OCI-LY7 (cell line): Measurements from ENCODE around the gene NCKAP5. TPM values are rescaled to one million over a fixed set of nuclear protein-coding genes. Genes with fewer than 3 reads are reported as not detected.

Experiments used
- BruUV-seq: library from RNA; stranded (reverse); fragments of 400-500 nt; replicated peaks from 2 replicates; lab custom pipeline; 2021; lab: Mats Ljungman, UMichigan
- CTCF ChIA-PET: fragments of 300-600 bp; sonication (Branson Sonifier 250); formaldehyde crosslinking; loops from one replicate; lab custom pipeline; 2022; ENCODE audit warnings: antibody characterized with exemption; ENCODE audit not compliant: unreplicated experiment; lab: Charles Lee
- POLR2A ChIA-PET: fragments of 300-600 bp; sonication (Branson Sonifier 250); formaldehyde crosslinking; loops from one replicate; lab custom pipeline; 2022; ENCODE audit warnings: antibody characterized with exemption; lab: Charles Lee
- DNase-seq: peaks from one replicate; pipeline ENCODE4 v3.0.0-alpha.2; 2015; ENCODE audit warnings: low spot score
- H2AFZ ChIP-seq: fragments of 200-600 bp; sonication (generic), shearing (Covaris generic); 2 replicates; pipeline ENCODE4 v1.6.1; 2014; ENCODE audit warnings: mild to moderate bottlenecking, antibody characterized with exemption, low read length, moderate library complexity
- H3K27ac ChIP-seq: fragments of 200-600 bp; sonication (generic); 2 replicates; pipeline ENCODE4 v1.5.1; 2014; ENCODE audit warnings: mixed run types, low read depth, mild to moderate bottlenecking, moderate library complexity, low read length, inconsistent platforms; ENCODE audit not compliant: poor library complexity, severe bottlenecking
- H3K36me3 ChIP-seq: fragments of 200-600 bp; sonication (generic); 2 replicates; pipeline ENCODE4 v1.6.1; 2014; ENCODE audit warnings: mild to moderate bottlenecking, antibody characterized with exemption, low read length, moderate library complexity, mixed read lengths; ENCODE audit not compliant: insufficient read depth
- H3K4me1 ChIP-seq: fragments of 200-600 bp; sonication (generic); 2 replicates; pipeline ENCODE4 v1.5.1; 2014; ENCODE audit warnings: mild to moderate bottlenecking, low read length; ENCODE audit not compliant: insufficient read depth, poor library complexity, severe bottlenecking
- H3K4me2 ChIP-seq: fragments of 200-600 bp; sonication (generic); 2 replicates; pipeline ENCODE4 v1.6.1; 2014; ENCODE audit warnings: mild to moderate bottlenecking, low read length
- H3K4me3 ChIP-seq: fragments of 200-600 bp; sonication (generic); 2 replicates; pipeline ENCODE4 v1.5.1; 2014; ENCODE audit warnings: mild to moderate bottlenecking, low read depth, low read length; ENCODE audit not compliant: poor library complexity, severe bottlenecking
- H3K79me2 ChIP-seq: fragments of 200-600 bp; sonication (generic); 2 replicates; pipeline ENCODE4 v1.6.1; 2016; ENCODE audit warnings: low read depth, mild to moderate bottlenecking, low read length, moderate library complexity, mixed read lengths; ENCODE audit not compliant: insufficient read depth
- H3K9me2 ChIP-seq: fragments of 200-600 bp; sonication (generic); 2 replicates; pipeline ENCODE4 v1.6.1; 2016; ENCODE audit warnings: mild to moderate bottlenecking, low read length, mixed read lengths; ENCODE audit not compliant: insufficient read depth
- H3K9me3 ChIP-seq: fragments of 200-600 bp; sonication (generic); 2 replicates; pipeline ENCODE4 v1.6.1; 2014; ENCODE audit warnings: mild to moderate bottlenecking, mixed run types, low read length, mixed read lengths
- H4K20me1 ChIP-seq: fragments of 200-600 bp; sonication (generic); 2 replicates; pipeline ENCODE4 v1.6.1; 2014; ENCODE audit warnings: mild to moderate bottlenecking, antibody characterized with exemption, low read length, moderate library complexity, mixed read lengths; ENCODE audit not compliant: insufficient read depth
- CTCF ChIP-seq: fragments of 200-600 bp; sonication (generic); conservative IDR thresholded peaks from 2 replicates; pipeline ENCODE4 v1.5.1; 2014; ENCODE audit warnings: mild to moderate bottlenecking, antibody characterized with exemption, low read length, moderate library complexity, mixed read lengths
- EZH2phosphoT487 ChIP-seq: fragments of 200-600 bp; sonication (generic); IDR thresholded peaks from 2 replicates; pipeline ENCODE4 v1.6.1; 2018; ENCODE audit warnings: low read depth, borderline replicate concordance, mild to moderate bottlenecking, mixed run types, antibody characterized with exemption, low read length, moderate library complexity, mixed read lengths
- intact Hi-C: fragments of 100-400 bp; cut with micrococcal nuclease; formaldehyde crosslinking; loops from one replicate; pipeline ENCODE4 v1.10.0; 2022; ENCODE audit not compliant: unreplicated experiment
- total RNA-seq, 2 experiments: library from RNA; depleted of rRNA in 1 of 2; stranded (reverse); fragments of >200 nt in 1 of 2; shearing (Covaris generic) in 1 of 2; gene quantifications; 2 replicates each; pipeline ENCODE4 v1.2.3, GENCODE V29; 2014 to 2022

Gene NCKAP5
- total RNA-seq, 2 experiments from 2014 or later = not detected

- no peaks in the 10 kb centered on the region for H4K20me1 ChIP-seq
- H2AFZ ChIP-seq = no peak overlapping the region
- H3K4me3 ChIP-seq = no peak overlapping the region
- no peak overlapping the region for H3K4me2 ChIP-seq
- H3K36me3 ChIP-seq = no peaks in the 10 kb centered on the region
- H3K9me3 ChIP-seq = no peaks in the 10 kb centered on the region
- ChIA-PET POLR2A (no interaction called here), CTCF (no interaction called here)
- no peaks in the 10 kb centered on the region for H3K79me2 ChIP-seq
- no peak for DNase-seq
- H3K9me2 ChIP-seq = no peaks in the 10 kb centered on the region
- H3K4me1 ChIP-seq = no peaks in the 10 kb centered on the region
- H3K27ac ChIP-seq = no peak overlapping the region
- intact Hi-C loops = no loop called here
- BruUV-seq = no TSS peak
- no peak for TF ChIP-seq EZH2phosphoT487
- no peak for TF ChIP-seq CTCF
These were observed 656.2 kb downstream of the NCKAP5 start for GRCh38 chr2:132911726-132912724.

DNA sequence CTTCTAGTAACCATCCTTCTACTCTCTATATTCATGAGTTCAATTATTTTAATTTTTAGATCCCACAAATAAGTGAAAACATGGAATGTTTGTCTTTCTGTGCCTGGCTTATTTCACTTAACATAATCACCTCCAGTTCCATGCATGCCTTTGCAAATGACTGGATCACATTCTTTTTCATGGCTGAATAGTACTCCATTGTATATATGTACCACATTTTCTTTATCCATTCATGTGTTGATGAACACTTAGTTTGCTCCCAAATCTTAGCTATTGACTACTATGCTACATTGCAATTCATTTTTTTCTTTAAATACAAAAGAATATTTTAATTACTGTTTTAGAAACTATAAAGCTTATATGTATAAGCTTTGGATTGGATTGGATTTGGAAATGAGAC, 657.8 kb downstream of the NCKAP5 start:
- no peak overlapping the region for H2AFZ ChIP-seq
- H3K4me3 ChIP-seq = no peak overlapping the region
- intact Hi-C loops = no loop called here
- ChIA-PET POLR2A (no interaction called here), CTCF (no interaction called here)
- no peaks in the 10 kb centered on the region for H3K36me3 ChIP-seq
- H3K4me2 ChIP-seq = no peak overlapping the region
- H3K27ac ChIP-seq = no peak overlapping the region
- DNase-seq = no peak
- no peaks in the 10 kb centered on the region for H3K9me2 ChIP-seq
- BruUV-seq = no TSS peak
- no peaks in the 10 kb centered on the region for H3K79me2 ChIP-seq
- no peaks in the 10 kb centered on the region for H3K9me3 ChIP-seq
- no peaks in the 10 kb centered on the region for H4K20me1 ChIP-seq
- no peaks in the 10 kb centered on the region for H3K4me1 ChIP-seq
- TF ChIP-seq CTCF = no peak
- no peak for TF ChIP-seq EZH2phosphoT487

- Histone ChIP-seq H3K27ac (no peak overlapping the region), H3K79me2 (no peaks in the 10 kb centered on the region), H3K4me1 (no peaks in the 10 kb centered on the region), H3K9me3 (no peaks in the 10 kb centered on the region), H2AFZ (no peak overlapping the region), H3K4me3 (no peak overlapping the region), H3K9me2 (no peaks in the 10 kb centered on the region), H4K20me1 (no peaks in the 10 kb centered on the region), H3K36me3 (no peaks in the 10 kb centered on the region), H3K4me2 (no peak overlapping the region)
- ChIA-PET CTCF (no interaction called here), POLR2A (interaction anchor here (0.6 kb wide), 1 partner anchor 35 kb away, joined by 5 read pairs; no protein-coding TSS in a partner anchor)
- no peak for TF ChIP-seq CTCF
- no peak for TF ChIP-seq EZH2phosphoT487
- no TSS peak for BruUV-seq
- intact Hi-C loops = no loop called here
- DNase-seq = no peak
These were observed 658.8 kb downstream of the NCKAP5 start for GRCh38 chr2:132909427-132909826.
